ENCODE measurements around the gene PARD3. TPM values are rescaled to one million over a fixed set of nuclear protein-coding genes. Genes with fewer than 3 reads are reported as not detected.

The PARD3 gene
- total RNA-seq, 4 donors from 2014 or later: 39.2 to 124 (median 48.0) TPM

- H3K36me3 ChIP-seq: no peaks in the 10 kb centered on the region
- no peaks in the 10 kb centered on the region for H3K9me3 ChIP-seq
- H3K4me3 ChIP-seq: no peak overlapping the region
- no peaks in the 10 kb centered on the region for H3K27me3 ChIP-seq
- no peak for TF ChIP-seq POLR2A (IDR thresholded peaks at IDR 0.05)
- TF ChIP-seq, protein P1, sequence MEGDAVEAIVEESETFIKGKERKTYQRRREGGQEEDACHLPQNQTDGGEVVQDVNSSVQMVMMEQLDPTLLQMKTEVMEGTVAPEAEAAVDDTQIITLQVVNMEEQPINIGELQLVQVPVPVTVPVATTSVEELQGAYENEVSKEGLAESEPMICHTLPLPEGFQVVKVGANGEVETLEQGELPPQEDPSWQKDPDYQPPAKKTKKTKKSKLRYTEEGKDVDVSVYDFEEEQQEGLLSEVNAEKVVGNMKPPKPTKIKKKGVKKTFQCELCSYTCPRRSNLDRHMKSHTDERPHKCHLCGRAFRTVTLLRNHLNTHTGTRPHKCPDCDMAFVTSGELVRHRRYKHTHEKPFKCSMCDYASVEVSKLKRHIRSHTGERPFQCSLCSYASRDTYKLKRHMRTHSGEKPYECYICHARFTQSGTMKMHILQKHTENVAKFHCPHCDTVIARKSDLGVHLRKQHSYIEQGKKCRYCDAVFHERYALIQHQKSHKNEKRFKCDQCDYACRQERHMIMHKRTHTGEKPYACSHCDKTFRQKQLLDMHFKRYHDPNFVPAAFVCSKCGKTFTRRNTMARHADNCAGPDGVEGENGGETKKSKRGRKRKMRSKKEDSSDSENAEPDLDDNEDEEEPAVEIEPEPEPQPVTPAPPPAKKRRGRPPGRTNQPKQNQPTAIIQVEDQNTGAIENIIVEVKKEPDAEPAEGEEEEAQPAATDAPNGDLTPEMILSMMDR (IDR thresholded peaks at IDR 0.05): no peak
- DNase-seq: no peak
- no peak overlapping the region for H3K27ac ChIP-seq
- H3K4me1 ChIP-seq: no peaks in the 10 kb centered on the region
These were observed 651.8 kb downstream of the PARD3 start for GRCh38 chr10:34163075-34163905.

GRCh38 chr10:34161777-34162370 lies 653.2 kb downstream of the PARD3 start:
- Histone ChIP-seq H3K4me1 (no peaks in the 10 kb centered on the region), H3K4me3 (no peak overlapping the region), H3K36me3 (no peaks in the 10 kb centered on the region), H3K9me3 (no peaks in the 10 kb centered on the region), H3K27me3 (no peaks in the 10 kb centered on the region), H3K27ac (no peak overlapping the region)
- TF ChIP-seq POLR2A (IDR thresholded peaks at IDR 0.05): no peak
- TF ChIP-seq, protein P1 (IDR thresholded peaks at IDR 0.05): no peak
- DNase-seq: no peak

- DNase-seq: no peak
- no peak for TF ChIP-seq POLR2A (IDR thresholded peaks at IDR 0.05)
- TF ChIP-seq, protein P1 (IDR thresholded peaks at IDR 0.05): no peak
- H3K4me3 ChIP-seq: no peak overlapping the region
- no peaks in the 10 kb centered on the region for H3K27me3 ChIP-seq
- no peaks in the 10 kb centered on the region for H3K9me3 ChIP-seq
- no peaks in the 10 kb centered on the region for H3K4me1 ChIP-seq
- H3K27ac ChIP-seq: no peak overlapping the region
- H3K36me3 ChIP-seq: no peaks in the 10 kb centered on the region
These were observed 654.5 kb downstream of the PARD3 start for GRCh38 chr10:34160595-34160994.

DNA sequence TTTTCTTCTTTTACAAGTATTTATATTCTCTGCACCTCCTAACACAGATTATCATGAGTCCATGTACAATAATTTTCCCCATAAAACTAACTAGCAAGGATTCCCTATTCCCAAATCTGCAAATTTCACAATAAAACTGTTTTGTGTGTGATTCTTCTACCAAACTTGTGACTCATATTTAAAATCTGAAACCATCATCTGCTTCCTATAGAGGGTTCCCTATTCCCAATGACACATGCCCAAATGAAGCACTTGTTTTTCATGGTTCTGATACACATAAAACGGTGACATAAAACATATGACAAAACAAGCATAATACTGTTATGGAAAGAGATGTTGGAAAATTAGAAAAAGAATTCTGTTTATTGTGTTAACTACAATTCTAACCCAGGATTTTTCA lies 657.6 kb downstream of the PARD3 start:
- Histone ChIP-seq H3K27ac (no peak overlapping the region), H3K4me3 (no peak overlapping the region), H3K36me3 (no peaks in the 10 kb centered on the region), H3K4me1 (no peaks in the 10 kb centered on the region), H3K27me3 (no peaks in the 10 kb centered on the region), H3K9me3 (no peaks in the 10 kb centered on the region)
- DNase-seq: no peak
- TF ChIP-seq POLR2A (IDR thresholded peaks at IDR 0.05): no peak
- TF ChIP-seq, protein P1 (IDR thresholded peaks at IDR 0.05): no peak

GRCh38 chr10:34156781-34157425 lies 658.2 kb downstream of the PARD3 start:
- H3K9me3 ChIP-seq: no peaks in the 10 kb centered on the region
- TF ChIP-seq, protein P1 (IDR thresholded peaks at IDR 0.05): no peak
- no peak for TF ChIP-seq POLR2A (IDR thresholded peaks at IDR 0.05)
- no peaks in the 10 kb centered on the region for H3K27me3 ChIP-seq
- no peak overlapping the region for H3K4me3 ChIP-seq
- H3K4me1 ChIP-seq: no peaks in the 10 kb centered on the region
- no peaks in the 10 kb centered on the region for H3K36me3 ChIP-seq
- no peak overlapping the region for H3K27ac ChIP-seq
- DNase-seq: no peak

Measured in Peyer's patch (tissue), 4 donors.